NB4 (cell line): ENCODE data around the gene TSHZ2.

Experiments
- MYC ChIP-seq: IDR thresholded peaks from 2 replicates; pipeline ENCODE4 v1.6.1; 2011; ENCODE audit warnings: low read depth, low read length
- POLR2A ChIP-seq: IDR thresholded peaks from 2 replicates; pipeline ENCODE4 v1.6.1; 2011; ENCODE audit warnings: mild to moderate bottlenecking; ENCODE audit not compliant: insufficient read length; ENCODE audit errors: extremely low read depth
- TF ChIP-seq, protein P1 (sequence below): IDR thresholded peaks from one replicate; pipeline ENCODE4 v1.5.1; 2012; ENCODE audit warnings: low read depth, low read length
- TF ChIP-seq, protein P2 (sequence below): IDR thresholded peaks from 2 replicates; pipeline ENCODE4 v1.6.1; 2011; ENCODE audit warnings: low read depth, low read length

DNA sequence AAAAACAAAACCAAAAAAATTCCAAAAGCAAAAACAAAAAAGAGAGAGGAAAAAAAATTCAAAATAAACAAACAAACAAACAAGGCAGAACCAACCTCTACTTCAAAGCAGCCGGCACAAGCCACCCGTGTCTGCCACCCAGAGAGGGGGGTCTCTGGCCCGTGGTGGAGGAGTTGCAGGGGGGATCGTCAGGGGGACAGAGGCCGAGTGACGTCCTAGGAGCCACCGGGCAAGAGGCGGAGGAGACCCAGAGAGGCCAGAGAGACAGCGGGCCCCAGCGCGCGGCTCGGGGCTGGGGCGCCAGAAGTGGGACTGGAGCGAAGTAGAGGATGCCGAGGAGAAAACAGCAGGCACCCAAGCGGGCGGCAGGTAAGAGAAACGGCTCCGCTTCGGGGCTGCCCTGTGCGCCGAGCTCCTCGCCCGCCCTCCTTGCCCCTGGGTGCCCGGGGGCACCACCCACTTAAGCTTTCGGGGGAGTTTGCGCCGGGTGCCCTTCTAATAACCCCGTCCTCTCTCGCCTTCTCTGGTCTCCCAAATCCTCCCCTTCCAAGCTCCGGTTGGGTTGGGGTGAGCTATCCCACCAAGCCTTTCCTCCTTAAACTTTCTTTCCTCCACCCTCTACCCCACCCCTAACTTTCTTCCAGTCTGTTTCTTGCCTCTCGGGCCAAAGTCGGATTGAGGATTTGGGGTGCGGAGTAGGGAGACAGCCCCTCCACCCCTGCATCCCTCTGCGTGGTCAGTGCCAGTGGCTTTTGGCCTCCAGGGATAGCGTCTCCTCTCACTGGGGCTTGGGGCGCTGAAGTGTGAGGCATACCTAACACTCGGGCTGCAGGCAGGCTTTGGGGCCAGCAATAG, 1.0 kb downstream of the TSHZ2 start:
- TF ChIP-seq, protein P1, sequence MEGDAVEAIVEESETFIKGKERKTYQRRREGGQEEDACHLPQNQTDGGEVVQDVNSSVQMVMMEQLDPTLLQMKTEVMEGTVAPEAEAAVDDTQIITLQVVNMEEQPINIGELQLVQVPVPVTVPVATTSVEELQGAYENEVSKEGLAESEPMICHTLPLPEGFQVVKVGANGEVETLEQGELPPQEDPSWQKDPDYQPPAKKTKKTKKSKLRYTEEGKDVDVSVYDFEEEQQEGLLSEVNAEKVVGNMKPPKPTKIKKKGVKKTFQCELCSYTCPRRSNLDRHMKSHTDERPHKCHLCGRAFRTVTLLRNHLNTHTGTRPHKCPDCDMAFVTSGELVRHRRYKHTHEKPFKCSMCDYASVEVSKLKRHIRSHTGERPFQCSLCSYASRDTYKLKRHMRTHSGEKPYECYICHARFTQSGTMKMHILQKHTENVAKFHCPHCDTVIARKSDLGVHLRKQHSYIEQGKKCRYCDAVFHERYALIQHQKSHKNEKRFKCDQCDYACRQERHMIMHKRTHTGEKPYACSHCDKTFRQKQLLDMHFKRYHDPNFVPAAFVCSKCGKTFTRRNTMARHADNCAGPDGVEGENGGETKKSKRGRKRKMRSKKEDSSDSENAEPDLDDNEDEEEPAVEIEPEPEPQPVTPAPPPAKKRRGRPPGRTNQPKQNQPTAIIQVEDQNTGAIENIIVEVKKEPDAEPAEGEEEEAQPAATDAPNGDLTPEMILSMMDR = no peak
- TF ChIP-seq POLR2A = no peak
- no peak for TF ChIP-seq MYC
- TF ChIP-seq, protein P2, sequence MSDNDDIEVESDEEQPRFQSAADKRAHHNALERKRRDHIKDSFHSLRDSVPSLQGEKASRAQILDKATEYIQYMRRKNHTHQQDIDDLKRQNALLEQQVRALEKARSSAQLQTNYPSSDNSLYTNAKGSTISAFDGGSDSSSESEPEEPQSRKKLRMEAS = no peak
